Activated naive CD4-positive, alpha-beta T cell treated with anti-CD3 and anti-CD28 coated beads, Interleukin-2, amount 50 U/mL, for 72 hours (primary cell): Measurements from ENCODE around the gene BTRC. TPM values are rescaled to one million over a fixed set of nuclear protein-coding genes. Genes with fewer than 3 reads are reported as not detected.
"Not testable (repeated sequence)": the region's sequence is repeated elsewhere in the genome, so short reads cannot be mapped to it uniquely, and the experiment has no call there.

Source experiments
- ATAC-seq, 2 donors: fragments of 150-1000 bp; cut with Tn5 transposase; 2 replicates each; pipeline ENCODE4 v1.10.0; 2021; ENCODE audit warnings: mild to moderate bottlenecking in 2 of 2, moderate library complexity in 2 of 2
- DNase-seq, 2 donors: peaks; one replicate each; pipeline ENCODE4 v3.0.0; 2021 to 2022; ENCODE audit warnings: low spot score in 2 of 2
- H3K27ac Mint-ChIP-seq, 2 donors: one replicate each; pipeline ENCODE4 v1.8.0; 2022; ENCODE audit warnings: mild to moderate bottlenecking in 2 of 2, mixed read lengths in 2 of 2
- H3K36me3 Mint-ChIP-seq, 2 donors: one replicate each; pipeline ENCODE4 v1.8.0; 2022; ENCODE audit warnings: mixed read lengths in 2 of 2
- H3K9me3 Mint-ChIP-seq, 2 donors: one replicate each; pipeline ENCODE4 v1.8.0; 2022; ENCODE audit warnings: mixed read lengths in 2 of 2
- total RNA-seq, 2 donors: library from RNA; stranded (reverse); gene quantifications; one replicate each; pipeline ENCODE4 v1.2.3, GENCODE V29; 2022

BTRC gene
- total RNA-seq, 2 donors from 2014 or later, result 12.0 to 20.9 TPM

- H3K9me3 Mint-ChIP-seq, result peaks cover 0 to 1% of the 10 kb centered on the region in 2 donors
Observed at GRCh38 chr10:101331956-101332355, 22.0 kb upstream of the BTRC start.

GRCh38 chr10:101334259-101334658, 19.7 kb upstream of the BTRC start:
- not testable (repeated sequence) for H3K9me3 Mint-ChIP-seq, H3K27ac Mint-ChIP-seq, DNase-seq, ATAC-seq, H3K36me3 Mint-ChIP-seq

More at GRCh38 chr10:101331956-101332355, 22.0 kb upstream of the BTRC start:
- Mint-ChIP-seq H3K36me3 (no peaks in the 10 kb centered on the region), H3K27ac (no peak overlapping the region)
- DNase-seq (no peak), ATAC-seq (no peak)

- no peak for ATAC-seq
- Mint-ChIP-seq H3K36me3 (no peaks in the 10 kb centered on the region), H3K27ac (no peak overlapping the region), H3K9me3 (no peaks in the 10 kb centered on the region)
- DNase-seq, result no peak
Observed at GRCh38 chr10:101336382-101336781, 17.6 kb upstream of the BTRC start.

GRCh38 chr10:101337836-101338235, 16.1 kb upstream of the BTRC start:
- no peak for ATAC-seq
- no peak for DNase-seq
- no peak overlapping the region for H3K27ac Mint-ChIP-seq
- H3K9me3 Mint-ChIP-seq, result no peaks in the 10 kb centered on the region
- H3K36me3 Mint-ChIP-seq, result no peaks in the 10 kb centered on the region

- ATAC-seq, result no peak
- Mint-ChIP-seq H3K36me3 (no peaks in the 10 kb centered on the region), H3K9me3 (no peaks in the 10 kb centered on the region), H3K27ac (no peak overlapping the region)
- no peak for DNase-seq
Observed at GRCh38 chr10:101341438-101341837, 12.5 kb upstream of the BTRC start.

GRCh38 chr10:101346177-101346576, 7.8 kb upstream of the BTRC start:
- no peaks in the 10 kb centered on the region for H3K9me3 Mint-ChIP-seq
- DNase-seq (no peak), ATAC-seq (no peak)
- no peaks in the 10 kb centered on the region for H3K36me3 Mint-ChIP-seq
- no peak overlapping the region for H3K27ac Mint-ChIP-seq

GRCh38 chr10:101351017-101351416, 2.9 kb upstream of the BTRC start:
- Mint-ChIP-seq H3K27ac (peak overlapping the region in 1 of 2 donors; percentile 26), H3K9me3 (no peaks in the 10 kb centered on the region), H3K36me3 (peaks cover 0 to 6% of the 10 kb centered on the region in 2 donors)
- ATAC-seq, result no peak
- DNase-seq, result no peak

- ATAC-seq, result no peak
- peak overlapping the region in 1 of 2 donors; percentile 26 for H3K27ac Mint-ChIP-seq
- no peak for DNase-seq
- peaks cover 0 to 6% of the 10 kb centered on the region in 2 donors for H3K36me3 Mint-ChIP-seq
- H3K9me3 Mint-ChIP-seq, result no peaks in the 10 kb centered on the region
Observed at GRCh38 chr10:101351477-101351876, 2.5 kb upstream of the BTRC start.

GRCh38 chr10:101352857-101353256, 1.1 kb upstream of the BTRC start:
- ATAC-seq, H3K36me3 Mint-ChIP-seq, H3K9me3 Mint-ChIP-seq, DNase-seq, H3K27ac Mint-ChIP-seq: not testable (repeated sequence)

- ATAC-seq, result peak; percentile 10 to 16
- Mint-ChIP-seq H3K27ac (peak overlapping the region; percentile 96 to 98), H3K36me3 (peaks cover 0 to 6% of the 10 kb centered on the region in 2 donors), H3K9me3 (no peaks in the 10 kb centered on the region)
- DNase-seq, result peak in 1 of 2 donors; percentile 49
Observed at GRCh38 chr10:101354328-101355071, 535 bp downstream of the BTRC start.

GRCh38 chr10:101355072-101355706, 1.2 kb downstream of the BTRC start:
- Mint-ChIP-seq H3K27ac (peak overlapping the region; percentile 96 to 98), H3K36me3 (peaks cover 0 to 6% of the 10 kb centered on the region in 2 donors), H3K9me3 (no peaks in the 10 kb centered on the region)
- no peak for DNase-seq
- no peak for ATAC-seq

- Mint-ChIP-seq H3K9me3 (no peaks in the 10 kb centered on the region), H3K27ac (no peak overlapping the region), H3K36me3 (peaks cover 0 to 6% of the 10 kb centered on the region in 2 donors)
- ATAC-seq (no peak), DNase-seq (no peak)
Observed at GRCh38 chr10:101356132-101356531, 2.2 kb downstream of the BTRC start.

GRCh38 chr10:101357958-101358357, 4.0 kb downstream of the BTRC start:
- H3K27ac Mint-ChIP-seq, result no peak overlapping the region
- ATAC-seq, result no peak
- no peaks in the 10 kb centered on the region for H3K9me3 Mint-ChIP-seq

GRCh38 chr10:101358706-101359300, 4.8 kb downstream of the BTRC start:
- H3K9me3 Mint-ChIP-seq, result no peaks in the 10 kb centered on the region
- ATAC-seq (no peak), DNase-seq (no peak)
- H3K27ac Mint-ChIP-seq, result no peak overlapping the region
- peaks cover 0 to 5% of the 10 kb centered on the region in 2 donors for H3K36me3 Mint-ChIP-seq

More at GRCh38 chr10:101357958-101358357, 4.0 kb downstream of the BTRC start:
- DNase-seq, result no peak
- peaks cover 0 to 6% of the 10 kb centered on the region in 2 donors for H3K36me3 Mint-ChIP-seq

GRCh38 chr10:101360090-101360489, 6.1 kb downstream of the BTRC start:
- not testable (repeated sequence) for H3K27ac Mint-ChIP-seq, H3K36me3 Mint-ChIP-seq, H3K9me3 Mint-ChIP-seq, ATAC-seq, DNase-seq

GRCh38 chr10:101360841-101361240, 6.9 kb downstream of the BTRC start:
- not testable (repeated sequence) for H3K36me3 Mint-ChIP-seq, H3K9me3 Mint-ChIP-seq, H3K27ac Mint-ChIP-seq, DNase-seq, ATAC-seq

GRCh38 chr10:101363850-101364400, 10.0 kb downstream of the BTRC start:
- Mint-ChIP-seq H3K9me3 (no peaks in the 10 kb centered on the region), H3K36me3 (peaks cover 0 to 4% of the 10 kb centered on the region in 2 donors), H3K27ac (no peak overlapping the region)
- ATAC-seq (no peak), DNase-seq (no peak)
